Chondrocyte (in vitro differentiated cells): ENCODE measurements around the gene CALCB. TPM values are rescaled to one million over a fixed set of nuclear protein-coding genes. Genes with fewer than 3 reads are reported as not detected.
"Not testable (repeated sequence)": the region's sequence is repeated elsewhere in the genome, so short reads cannot be mapped to it uniquely, and the experiment has no call there.

ENCODE experiments used
- DNase-seq: peaks from one replicate; pipeline ENCODE4 v3.0.0; 2021; ENCODE audit warnings: mixed read lengths, low spot score
- H3K27ac Mint-ChIP-seq: one replicate; pipeline ENCODE4 v1.8.0; 2021; ENCODE audit warnings: mild to moderate bottlenecking, moderate library complexity, mixed read lengths; ENCODE audit not compliant: unreplicated experiment
- H3K27me3 Mint-ChIP-seq: 2 replicates; pipeline ENCODE4 v1.8.0; 2021; ENCODE audit warnings: low read depth, mixed read lengths
- H3K36me3 Mint-ChIP-seq: 2 replicates; pipeline ENCODE4 v1.8.0; 2021; ENCODE audit warnings: low read depth, mixed read lengths
- H3K4me1 Mint-ChIP-seq: 2 replicates; pipeline ENCODE4 v1.8.0; 2021; ENCODE audit warnings: low read depth, mild to moderate bottlenecking, mixed read lengths
- H3K4me3 Mint-ChIP-seq: one replicate; pipeline ENCODE4 v1.8.0; 2021; ENCODE audit warnings: mild to moderate bottlenecking, moderate library complexity, mixed read lengths; ENCODE audit not compliant: unreplicated experiment
- H3K9me3 Mint-ChIP-seq: 2 replicates; pipeline ENCODE4 v1.8.0; 2021; ENCODE audit warnings: low read depth, mixed read lengths
- total RNA-seq: library from RNA; stranded (reverse); gene quantifications from 3 replicates; pipeline ENCODE4 v1.2.1, GENCODE V29; 2021
- TF ChIP-seq, protein P1 (sequence below): fragments of 200-600 bp; sonication (generic); IDR thresholded peaks from 2 replicates; pipeline ENCODE4 v1.5.0; 2021; ENCODE audit warnings: antibody characterized with exemption, mild to moderate bottlenecking, moderate library complexity

Gene CALCB
- total RNA-seq, 1 donor from 2014 or later: not detected

- H3K36me3 Mint-ChIP-seq: no peaks in the 10 kb centered on the region
- no peak overlapping the region for H3K4me3 Mint-ChIP-seq
- DNase-seq: no peak
- H3K4me1 Mint-ChIP-seq: no peaks in the 10 kb centered on the region
- peaks cover 3% of the 10 kb centered on the region for H3K9me3 Mint-ChIP-seq
- TF ChIP-seq, protein P1, sequence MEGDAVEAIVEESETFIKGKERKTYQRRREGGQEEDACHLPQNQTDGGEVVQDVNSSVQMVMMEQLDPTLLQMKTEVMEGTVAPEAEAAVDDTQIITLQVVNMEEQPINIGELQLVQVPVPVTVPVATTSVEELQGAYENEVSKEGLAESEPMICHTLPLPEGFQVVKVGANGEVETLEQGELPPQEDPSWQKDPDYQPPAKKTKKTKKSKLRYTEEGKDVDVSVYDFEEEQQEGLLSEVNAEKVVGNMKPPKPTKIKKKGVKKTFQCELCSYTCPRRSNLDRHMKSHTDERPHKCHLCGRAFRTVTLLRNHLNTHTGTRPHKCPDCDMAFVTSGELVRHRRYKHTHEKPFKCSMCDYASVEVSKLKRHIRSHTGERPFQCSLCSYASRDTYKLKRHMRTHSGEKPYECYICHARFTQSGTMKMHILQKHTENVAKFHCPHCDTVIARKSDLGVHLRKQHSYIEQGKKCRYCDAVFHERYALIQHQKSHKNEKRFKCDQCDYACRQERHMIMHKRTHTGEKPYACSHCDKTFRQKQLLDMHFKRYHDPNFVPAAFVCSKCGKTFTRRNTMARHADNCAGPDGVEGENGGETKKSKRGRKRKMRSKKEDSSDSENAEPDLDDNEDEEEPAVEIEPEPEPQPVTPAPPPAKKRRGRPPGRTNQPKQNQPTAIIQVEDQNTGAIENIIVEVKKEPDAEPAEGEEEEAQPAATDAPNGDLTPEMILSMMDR: no peak
- H3K27ac Mint-ChIP-seq: no peak overlapping the region
- peaks cover 17% of the 10 kb centered on the region for H3K27me3 Mint-ChIP-seq
These were observed 10.8 kb upstream of the CALCB start for GRCh38 chr11:15062599-15062998.

DNA sequence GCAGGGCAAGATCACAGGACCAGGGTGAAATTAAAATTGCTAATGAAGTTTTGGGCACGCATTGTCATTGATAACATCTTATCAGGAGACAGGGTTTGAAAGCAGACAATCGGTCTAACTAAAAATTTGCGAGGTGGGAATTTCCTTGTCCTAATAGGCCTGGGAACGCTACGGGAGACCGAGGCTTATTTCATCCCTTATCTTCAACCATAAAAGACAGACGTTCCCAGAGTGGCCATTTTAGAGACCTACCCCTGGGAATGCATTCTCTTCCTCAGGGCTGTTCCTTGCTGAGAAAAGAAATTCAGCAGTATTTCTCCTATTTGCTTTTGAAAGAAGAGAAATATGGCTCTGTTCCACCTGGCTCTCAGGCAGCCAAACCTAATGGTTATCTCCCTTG, 3.6 kb upstream of the CALCB start:
- not testable (repeated sequence) for DNase-seq, H3K27ac Mint-ChIP-seq, H3K4me3 Mint-ChIP-seq, H3K36me3 Mint-ChIP-seq, H3K4me1 Mint-ChIP-seq
- Mint-ChIP-seq H3K27me3 (peaks cover 10% of the 10 kb centered on the region), H3K9me3 (peaks cover 21% of the 10 kb centered on the region)

DNA sequence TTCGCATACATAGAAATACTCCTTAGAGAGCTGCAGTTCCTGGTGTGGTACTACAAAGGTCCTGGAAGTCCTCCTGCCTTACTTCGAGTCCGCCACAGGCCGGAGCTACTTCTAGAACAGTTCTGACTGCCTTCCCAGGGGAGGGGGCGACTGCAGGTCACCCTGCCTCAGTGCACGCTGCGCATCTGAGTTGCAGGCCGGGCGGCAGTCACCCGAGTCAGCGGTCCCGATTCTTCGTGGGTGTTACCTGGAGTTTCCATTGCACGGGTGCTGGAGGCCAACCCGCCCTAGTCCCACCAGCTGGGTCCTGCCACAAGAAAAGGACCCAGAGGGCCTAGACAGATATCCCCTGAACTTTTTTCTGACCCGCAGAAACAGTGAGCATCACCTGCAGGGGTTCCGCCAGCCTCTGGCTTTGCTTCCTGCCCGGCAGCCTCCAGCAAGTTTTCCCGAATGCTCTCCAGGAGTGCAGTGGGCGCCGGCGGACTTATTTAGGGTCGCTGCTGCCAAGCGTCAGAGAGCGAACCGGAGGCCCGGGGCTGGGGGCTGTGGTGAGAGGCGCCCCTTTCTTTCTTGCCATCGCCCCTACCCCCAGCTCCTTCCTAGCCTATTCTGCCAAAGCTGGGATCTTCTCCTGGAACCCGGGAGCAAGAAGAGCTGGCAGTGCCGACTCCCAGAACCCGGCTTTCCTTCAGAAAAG, 1.7 kb upstream of the CALCB start:
- Mint-ChIP-seq H3K4me3 (no peak overlapping the region), H3K9me3 (peaks cover 21% of the 10 kb centered on the region), H3K4me1 (no peaks in the 10 kb centered on the region), H3K36me3 (peaks cover 1% of the 10 kb centered on the region), H3K27me3 (peaks cover 9% of the 10 kb centered on the region), H3K27ac (no peak overlapping the region)
- DNase-seq: no peak
- TF ChIP-seq, protein P1: no peak

DNA sequence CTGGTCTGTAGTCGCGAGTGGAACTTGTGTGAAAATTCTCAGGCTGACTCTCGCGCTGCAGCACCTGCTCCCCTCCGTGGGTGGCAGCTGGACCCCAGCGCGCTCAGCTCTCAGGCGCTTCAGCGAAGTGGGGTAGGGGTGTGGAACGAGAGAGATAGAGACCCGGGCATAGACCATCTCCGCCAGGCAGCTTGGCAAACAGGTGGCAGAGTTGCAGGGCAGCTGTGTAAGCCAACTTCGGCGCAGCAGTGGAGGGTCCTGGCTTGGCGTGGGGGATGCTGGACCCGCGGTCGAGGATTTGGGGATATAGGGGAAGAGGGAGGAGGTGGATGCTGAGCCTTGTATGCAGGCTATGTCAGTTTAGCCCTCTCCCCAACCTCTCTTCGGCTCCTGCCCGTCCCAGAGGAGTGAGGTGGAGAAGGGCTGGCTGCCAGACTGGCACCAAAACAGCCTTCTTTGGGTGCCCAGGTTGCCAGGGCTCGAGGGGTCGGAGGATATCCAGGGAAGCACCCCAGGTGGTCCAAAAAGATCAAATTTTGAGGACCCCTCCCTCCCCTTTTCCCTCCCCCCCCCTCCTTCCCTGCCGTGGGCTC, 746 bp upstream of the CALCB start:
- TF ChIP-seq, protein P1: no peak
- Mint-ChIP-seq H3K4me3 (no peak overlapping the region), H3K27ac (no peak overlapping the region), H3K4me1 (no peaks in the 10 kb centered on the region), H3K9me3 (peaks cover 21% of the 10 kb centered on the region), H3K27me3 (peaks cover 17% of the 10 kb centered on the region), H3K36me3 (peaks cover 1% of the 10 kb centered on the region)
- no peak for DNase-seq

DNA sequence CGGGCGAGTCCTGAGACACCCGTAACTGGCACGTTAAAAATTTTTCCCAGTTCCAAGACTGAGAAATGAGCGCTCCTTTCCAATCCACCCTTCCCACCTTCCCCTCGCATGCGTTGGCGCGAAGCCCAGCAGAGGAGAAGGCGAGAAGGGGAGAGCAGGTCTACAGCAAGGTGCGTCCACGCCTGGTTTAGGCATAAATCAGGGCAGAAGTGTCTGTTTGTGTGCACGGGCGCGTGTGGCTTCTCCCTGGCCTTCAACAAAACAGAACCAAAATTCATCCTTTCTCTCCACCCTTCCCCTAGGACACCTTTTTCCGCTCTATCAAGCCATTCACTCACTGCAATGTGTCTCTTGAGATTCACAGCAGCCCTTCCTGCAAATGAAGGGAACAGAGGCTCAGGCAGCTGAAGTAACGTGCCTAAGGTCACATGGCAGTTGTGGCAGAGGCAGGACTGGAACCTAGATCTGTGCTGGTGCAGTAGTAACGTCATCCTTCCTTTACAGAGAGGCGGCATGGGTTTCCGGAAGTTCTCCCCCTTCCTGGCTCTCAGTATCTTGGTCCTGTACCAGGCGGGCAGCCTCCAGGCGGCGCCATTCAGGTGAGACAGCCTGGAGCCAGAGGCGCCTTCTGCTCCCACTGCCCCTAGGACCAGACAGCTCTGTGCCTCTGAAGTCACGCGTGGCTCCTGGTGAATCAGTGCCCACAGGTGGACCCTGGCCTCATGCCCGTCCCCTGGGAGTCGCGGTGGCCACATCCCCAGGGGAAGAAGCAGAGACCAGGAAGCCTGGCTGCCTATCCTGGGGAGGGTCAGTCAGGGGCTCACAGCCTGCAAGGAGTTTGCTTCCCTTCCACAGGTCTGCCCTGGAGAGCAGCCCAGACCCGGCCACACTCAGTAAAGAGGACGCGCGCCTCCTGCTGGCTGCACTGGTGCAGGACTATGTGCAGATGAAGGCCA, 1.1 kb downstream of the CALCB start:
- DNase-seq: no peak
- no peak overlapping the region for H3K27ac Mint-ChIP-seq

More for the DNA sequence above, 1.1 kb downstream of the CALCB start:
- Mint-ChIP-seq H3K9me3 (peaks cover 9% of the 10 kb centered on the region), H3K36me3 (no peaks in the 10 kb centered on the region), H3K4me3 (no peak overlapping the region), H3K4me1 (no peaks in the 10 kb centered on the region), H3K27me3 (peaks cover 19% of the 10 kb centered on the region)
- TF ChIP-seq, protein P1: peak; percentile 82
